Sigmoid colon (tissue), 7 donors: ENCODE results near the gene IL15RA. TPM values are rescaled to one million over a fixed set of nuclear protein-coding genes. Genes with fewer than 3 reads are reported as not detected.

Source experiments
- DNase-seq: peaks from one replicate; pipeline ENCODE4 v3.0.0-alpha.2; 2019
- H3K27ac ChIP-seq, 4 donors: fragments of 200-600 bp; sonication (generic); one replicate each; pipeline ENCODE4 v1.5.1; 2016 to 2019; ENCODE audit warnings: mild to moderate bottlenecking in 1 of 4
- H3K27me3 ChIP-seq, 3 donors: fragments of 200-600 bp; sonication (generic); one replicate each; pipeline ENCODE4 v1.5.1; 2019; ENCODE audit warnings: mild to moderate bottlenecking in 1 of 3
- H3K36me3 ChIP-seq, 4 donors: fragments of 200-600 bp; sonication (generic); one replicate each; pipeline ENCODE4 v1.5.1; 2016 to 2019
- H3K4me1 ChIP-seq, 4 donors: fragments of 200-600 bp; sonication (generic); one replicate each; pipeline ENCODE4 v1.5.1; 2017 to 2019
- H3K4me3 ChIP-seq, 4 donors: fragments of 200-600 bp; sonication (generic); one replicate each; pipeline ENCODE4 v1.5.1; 2017 to 2019; ENCODE audit warnings: mild to moderate bottlenecking in 2 of 4, moderate library complexity in 1 of 4
- H3K9me3 ChIP-seq, 4 donors: fragments of 200-600 bp in 3 of 4; sonication (generic) in 3 of 4; one replicate each; pipeline versions ENCODE4 v1.5.1 to v1.6.1; 2013 to 2019
- EP300 ChIP-seq, 4 donors: sonication (generic); formaldehyde crosslinking; IDR thresholded peaks; one replicate each; pipeline ENCODE4 v1.6.1; 2017; ENCODE audit warnings: antibody characterized with exemption in 4 of 4
- POLR2A ChIP-seq, 2 donors: fragments of 450-650 bp; IDR thresholded peaks; one replicate each; pipeline ENCODE4 v1.6.1; 2016; ENCODE audit warnings: antibody characterized with exemption in 2 of 2, mild to moderate bottlenecking in 2 of 2, moderate library complexity in 2 of 2
- POLR2AphosphoS5 ChIP-seq, 4 donors: sonication (generic); formaldehyde crosslinking; IDR thresholded peaks; one replicate each; pipeline ENCODE4 v1.6.1; 2017; ENCODE audit warnings: antibody characterized with exemption in 4 of 4
- WGBS, 2 donors: extraction: QIAGEN DNeasy Blood & Tissue Kit; methylation state at CpG; one replicate each; pipeline ENCODE4 v1.1.7; 2013; 5-methylcytosine and 5-hydroxymethylcytosine counted together
- intact Hi-C: fragments of 100-400 bp; cut with DNase I; formaldehyde crosslinking; loops from one replicate; pipeline ENCODE4 v1.15.1; 2023
- polyA plus RNA-seq, 3 donors: library from polyadenylated mRNA; stranded (reverse); fragments of 200-250 nt; gene quantifications; one replicate each; pipeline ENCODE4 v1.2.3, GENCODE V29; 2013
- total RNA-seq, 4 donors: library from RNA; depleted of rRNA; stranded (reverse); fragments of >200 nt; gene quantifications; one replicate each; pipeline ENCODE4 v1.1.0, GENCODE V29; 2016
- TF ChIP-seq, protein P1 (sequence below), 4 experiments: fragments of 450-650 bp in 3 of 4; fragments of 200-600 bp in 1 of 4; IDR thresholded peaks; one replicate each; pipeline ENCODE4 v1.5.1; 2016 to 2019; ENCODE audit warnings: antibody characterized with exemption in 4 of 4, mild to moderate bottlenecking in 3 of 4, moderate library complexity in 2 of 4
- donor health status: healthy with polysubstance abuse.
- donor health status: Bipolar disorder and iron deficiency.
- donor health status: healthy.

IL15RA gene
- total RNA-seq: 10 to 100 TPM; 11.0 to 16.4 (median 13.9) TPM
- 10 to 100 TPM in 2 of 3 donors, 1 to 10 TPM in 1; 5.5 to 23.7 (median 16.8) TPM for polyA plus RNA-seq

- intact Hi-C loops: no loop called here
- peak within 1 kb of the TSS; percentile 81 to 90 (median 86) for H3K27ac ChIP-seq
- H3K27me3 ChIP-seq: peaks cover 0 to 2% (median 0%) of the 10 kb centered on the region in 3 donors
- H3K36me3 ChIP-seq: no peaks in the 10 kb centered on the region
- TF ChIP-seq POLR2A (IDR thresholded peaks at IDR 0.05) (no peak), POLR2AphosphoS5 (IDR thresholded peaks at IDR 0.05) (peak in 3 of 4 donors; percentile 54 to 64 (median 62))
- peak; percentile 85 for DNase-seq
- no peaks in the 10 kb centered on the region for H3K9me3 ChIP-seq
- peaks cover 0 to 20% (median 4%) of the 10 kb centered on the region in 4 donors for H3K4me1 ChIP-seq
- H3K4me3 ChIP-seq: peak within 1 kb of the TSS; percentile 67 to 91 (median 82)
- 0% methylated on average over 80 of the region's 80 CpGs for WGBS, 2 donors
These were observed at the start of gene IL15RA for GRCh38 chr10:5977471-5978229. Gene IL15RA, minus strand, starts transcription at chr10:5977543. Its CDS starts 51 bp downstream, at chr10:5977492.

- H3K36me3 ChIP-seq: no peaks in the 10 kb centered on the region
- no peaks in the 10 kb centered on the region for H3K27me3 ChIP-seq
- H3K4me3 ChIP-seq: no peak overlapping the region
- TF ChIP-seq, protein P1, sequence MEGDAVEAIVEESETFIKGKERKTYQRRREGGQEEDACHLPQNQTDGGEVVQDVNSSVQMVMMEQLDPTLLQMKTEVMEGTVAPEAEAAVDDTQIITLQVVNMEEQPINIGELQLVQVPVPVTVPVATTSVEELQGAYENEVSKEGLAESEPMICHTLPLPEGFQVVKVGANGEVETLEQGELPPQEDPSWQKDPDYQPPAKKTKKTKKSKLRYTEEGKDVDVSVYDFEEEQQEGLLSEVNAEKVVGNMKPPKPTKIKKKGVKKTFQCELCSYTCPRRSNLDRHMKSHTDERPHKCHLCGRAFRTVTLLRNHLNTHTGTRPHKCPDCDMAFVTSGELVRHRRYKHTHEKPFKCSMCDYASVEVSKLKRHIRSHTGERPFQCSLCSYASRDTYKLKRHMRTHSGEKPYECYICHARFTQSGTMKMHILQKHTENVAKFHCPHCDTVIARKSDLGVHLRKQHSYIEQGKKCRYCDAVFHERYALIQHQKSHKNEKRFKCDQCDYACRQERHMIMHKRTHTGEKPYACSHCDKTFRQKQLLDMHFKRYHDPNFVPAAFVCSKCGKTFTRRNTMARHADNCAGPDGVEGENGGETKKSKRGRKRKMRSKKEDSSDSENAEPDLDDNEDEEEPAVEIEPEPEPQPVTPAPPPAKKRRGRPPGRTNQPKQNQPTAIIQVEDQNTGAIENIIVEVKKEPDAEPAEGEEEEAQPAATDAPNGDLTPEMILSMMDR (IDR thresholded peaks at IDR 0.05): no peak
- no peak for TF ChIP-seq EP300 (IDR thresholded peaks at IDR 0.05)
- intact Hi-C loops: no loop called here
- no peaks in the 10 kb centered on the region for H3K4me1 ChIP-seq
- WGBS, 2 donors: 94 to 96% methylated on average over 6 of the region's 6 CpGs
- no peak overlapping the region for H3K27ac ChIP-seq
- H3K9me3 ChIP-seq: peaks cover 0 to 6% (median 0%) of the 10 kb centered on the region in 4 donors
- no peak for DNase-seq
These were observed 48.4 kb upstream of the IL15RA start for GRCh38 chr10:6025683-6026255.

- intact Hi-C loops: no loop called here
- no peak for DNase-seq
- H3K9me3 ChIP-seq: no peaks in the 10 kb centered on the region
- TF ChIP-seq POLR2A (IDR thresholded peaks at IDR 0.05) (no peak), EP300 (IDR thresholded peaks at IDR 0.05) (no peak), POLR2AphosphoS5 (IDR thresholded peaks at IDR 0.05) (no peak)
- TF ChIP-seq, protein P1 (IDR thresholded peaks at IDR 0.05): no peak
- no peaks in the 10 kb centered on the region for H3K36me3 ChIP-seq
- WGBS, 2 donors: 90 to 92% methylated on average over 10 of the region's 10 CpGs
- H3K27me3 ChIP-seq: peaks cover 0 to under 1% (median 0%) of the 10 kb centered on the region in 3 donors
- no peaks in the 10 kb centered on the region for H3K4me1 ChIP-seq
- H3K27ac ChIP-seq: no peak overlapping the region
- H3K4me3 ChIP-seq: no peak overlapping the region
These were observed 47.0 kb upstream of the IL15RA start for GRCh38 chr10:6024334-6024682.

- no peak for DNase-seq
- WGBS, 2 donors: 65 to 78% methylated on average over 12 of the region's 12 CpGs
- H3K4me1 ChIP-seq: no peaks in the 10 kb centered on the region
- TF ChIP-seq, protein P1 (IDR thresholded peaks at IDR 0.05): no peak
- no peak for TF ChIP-seq POLR2A (IDR thresholded peaks at IDR 0.05)
- no peak for TF ChIP-seq EP300 (IDR thresholded peaks at IDR 0.05)
- no peak for TF ChIP-seq POLR2AphosphoS5 (IDR thresholded peaks at IDR 0.05)
- H3K9me3 ChIP-seq: no peaks in the 10 kb centered on the region
- H3K27ac ChIP-seq: no peak overlapping the region
- no peak overlapping the region for H3K4me3 ChIP-seq
- peaks cover 0 to 3% (median 0%) of the 10 kb centered on the region in 3 donors for H3K27me3 ChIP-seq
- intact Hi-C loops: no loop called here
- H3K36me3 ChIP-seq: no peaks in the 10 kb centered on the region
These were observed 46.5 kb upstream of the IL15RA start for GRCh38 chr10:6023661-6024333.

DNA sequence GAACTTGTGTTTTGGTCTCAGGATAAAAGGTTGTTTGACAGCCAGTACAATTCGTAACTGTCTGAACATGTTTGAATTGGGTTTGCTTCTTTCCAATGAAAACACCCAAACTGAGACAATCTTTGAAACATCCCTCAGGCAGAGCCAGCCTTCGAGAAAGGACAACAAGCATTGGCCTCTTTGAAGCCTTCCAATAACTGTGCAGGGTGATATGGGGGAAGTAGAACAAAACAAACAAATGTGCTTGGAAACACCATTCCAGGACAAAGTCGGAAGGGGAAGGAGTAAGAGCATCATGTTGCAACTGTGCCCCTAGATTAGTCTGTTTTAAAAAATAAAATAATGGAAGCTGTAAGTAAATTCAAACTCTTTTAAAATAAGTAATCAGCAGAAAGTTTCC lies 45.3 kb upstream of the IL15RA start:
- intact Hi-C loops: no loop called here
- no peak for DNase-seq
- H3K4me1 ChIP-seq: no peaks in the 10 kb centered on the region
- H3K27ac ChIP-seq: no peak overlapping the region
- H3K4me3 ChIP-seq: no peak overlapping the region
- TF ChIP-seq, protein P1 (IDR thresholded peaks at IDR 0.05): no peak
- TF ChIP-seq EP300 (IDR thresholded peaks at IDR 0.05): no peak
- TF ChIP-seq POLR2A (IDR thresholded peaks at IDR 0.05): no peak
- TF ChIP-seq POLR2AphosphoS5 (IDR thresholded peaks at IDR 0.05): no peak
- no peaks in the 10 kb centered on the region for H3K9me3 ChIP-seq
- peaks cover 0 to 3% (median 0%) of the 10 kb centered on the region in 3 donors for H3K27me3 ChIP-seq
- 59 to 72% methylated on average over 3 of the region's 3 CpGs for WGBS, 2 donors
- H3K36me3 ChIP-seq: no peaks in the 10 kb centered on the region
